ENCODE measurements around the gene TRPV4.

DNA sequence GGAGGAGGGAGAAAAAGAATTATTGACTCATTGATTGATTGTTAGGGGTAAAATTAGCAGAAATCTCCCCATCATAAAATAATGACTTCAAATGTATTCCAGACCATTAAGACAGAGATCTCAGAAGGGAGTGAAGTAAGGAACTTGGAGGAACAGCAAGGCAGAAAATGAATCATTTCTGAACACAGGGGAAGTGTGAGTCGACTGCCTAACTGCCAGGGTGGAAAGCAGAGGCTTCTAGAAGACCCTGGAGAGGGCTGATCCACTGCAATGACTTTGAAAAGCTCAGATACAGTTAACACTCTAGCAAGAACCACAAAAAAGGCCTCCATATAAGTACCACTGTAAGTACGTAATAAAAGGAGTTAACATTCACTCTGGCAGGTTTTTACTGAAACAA lies 37.5 kb upstream of the TRPV4 start:
- TF ChIP-seq, protein P1, sequence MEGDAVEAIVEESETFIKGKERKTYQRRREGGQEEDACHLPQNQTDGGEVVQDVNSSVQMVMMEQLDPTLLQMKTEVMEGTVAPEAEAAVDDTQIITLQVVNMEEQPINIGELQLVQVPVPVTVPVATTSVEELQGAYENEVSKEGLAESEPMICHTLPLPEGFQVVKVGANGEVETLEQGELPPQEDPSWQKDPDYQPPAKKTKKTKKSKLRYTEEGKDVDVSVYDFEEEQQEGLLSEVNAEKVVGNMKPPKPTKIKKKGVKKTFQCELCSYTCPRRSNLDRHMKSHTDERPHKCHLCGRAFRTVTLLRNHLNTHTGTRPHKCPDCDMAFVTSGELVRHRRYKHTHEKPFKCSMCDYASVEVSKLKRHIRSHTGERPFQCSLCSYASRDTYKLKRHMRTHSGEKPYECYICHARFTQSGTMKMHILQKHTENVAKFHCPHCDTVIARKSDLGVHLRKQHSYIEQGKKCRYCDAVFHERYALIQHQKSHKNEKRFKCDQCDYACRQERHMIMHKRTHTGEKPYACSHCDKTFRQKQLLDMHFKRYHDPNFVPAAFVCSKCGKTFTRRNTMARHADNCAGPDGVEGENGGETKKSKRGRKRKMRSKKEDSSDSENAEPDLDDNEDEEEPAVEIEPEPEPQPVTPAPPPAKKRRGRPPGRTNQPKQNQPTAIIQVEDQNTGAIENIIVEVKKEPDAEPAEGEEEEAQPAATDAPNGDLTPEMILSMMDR (conservative IDR thresholded peaks at IDR 0.05; ENCODE audit: low read length) = no peak
- TF ChIP-seq EZH2phosphoT487 (IDR thresholded peaks at IDR 0.05; ENCODE audit: borderline replicate concordance, low read depth, low read length) = no peak

Measured in OCI-LY7 (cell line).